Effector memory CD8-positive, alpha-beta T cell (primary cell): Measurements from ENCODE around the gene FEM1B.

Source experiments
- ATAC-seq: fragments of 150-1000 bp; cut with Tn5 transposase; replicated peaks from 2 replicates; pipeline ENCODE4 v1.10.0; 2021; ENCODE audit warnings: mild to moderate bottlenecking, moderate library complexity
- DNase-seq, 3 experiments: peaks; one replicate each; pipeline ENCODE4 v3.0.0; 2021
- H3K27ac Mint-ChIP-seq, 2 donors: one replicate each; pipeline ENCODE4 v1.8.0; 2022; ENCODE audit warnings: mild to moderate bottlenecking in 2 of 2, mixed read lengths in 2 of 2, moderate library complexity in 2 of 2
- H3K27me3 Mint-ChIP-seq, 2 donors: one replicate each; pipeline ENCODE4 v1.8.0; 2022; ENCODE audit warnings: mixed read lengths in 2 of 2
- H3K36me3 Mint-ChIP-seq: one replicate; pipeline ENCODE4 v1.8.0; 2022; ENCODE audit warnings: mild to moderate bottlenecking, moderate library complexity, mixed read lengths; ENCODE audit not compliant: insufficient read depth
- H3K4me1 Mint-ChIP-seq, 2 donors: one replicate each; pipeline ENCODE4 v1.8.0; 2022; ENCODE audit warnings: low read depth in 2 of 2, mixed read lengths in 2 of 2
- H3K4me3 Mint-ChIP-seq, 2 donors: one replicate each; pipeline ENCODE4 v1.8.0; 2022; ENCODE audit warnings: mild to moderate bottlenecking in 2 of 2, mixed read lengths in 2 of 2, moderate library complexity in 2 of 2
- H3K9me3 Mint-ChIP-seq, 2 donors: one replicate each; pipeline ENCODE4 v1.8.0; 2022; ENCODE audit warnings: mixed read lengths in 2 of 2

The FEM1B gene

DNA sequence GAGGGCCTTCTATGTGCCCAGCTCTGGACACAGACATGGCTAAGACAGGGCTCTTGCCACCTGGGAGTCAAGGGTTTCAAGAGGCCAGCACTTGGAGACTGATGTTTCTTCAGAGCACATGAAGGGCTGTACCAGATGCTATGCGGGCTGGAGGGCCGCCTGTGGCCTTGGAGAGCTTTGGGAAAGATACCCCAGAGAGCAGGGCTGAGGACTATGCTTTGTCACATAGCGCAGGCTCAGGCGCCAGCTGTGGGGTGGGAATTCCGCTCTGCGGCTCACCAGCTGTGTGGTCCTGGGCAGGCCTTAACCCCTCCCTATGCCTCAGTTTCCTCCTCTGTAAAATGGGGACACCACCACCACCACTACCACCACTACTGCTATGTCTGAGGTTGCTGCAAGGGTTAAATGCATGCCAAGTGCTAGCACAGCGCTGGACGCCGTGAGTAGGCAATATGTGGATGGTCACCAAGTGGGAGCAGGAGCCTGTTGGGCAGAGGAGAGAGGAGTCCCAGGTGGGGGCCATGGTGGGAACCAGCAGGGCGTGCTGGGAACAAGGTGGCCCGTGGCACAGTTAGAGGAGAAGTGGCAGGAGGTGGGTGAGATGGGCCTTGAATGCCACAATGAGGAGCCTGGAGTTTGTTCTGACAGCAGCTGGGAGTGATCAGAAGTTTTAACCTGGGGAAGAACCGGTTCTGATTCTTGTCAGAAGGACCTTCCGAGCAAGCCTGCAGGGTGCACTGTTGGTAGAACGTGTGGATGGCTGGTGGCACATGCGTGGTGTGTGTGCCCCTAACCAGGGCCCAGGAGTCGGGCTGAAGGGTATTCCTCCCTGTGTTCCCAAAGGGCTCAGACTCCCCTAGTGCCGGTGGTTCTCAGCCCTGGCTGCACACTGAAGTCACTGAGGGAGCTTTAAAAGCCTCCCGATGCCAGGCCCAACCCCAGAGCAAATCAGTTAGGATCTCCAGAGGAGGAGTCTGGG is 41.7 kb downstream of the FEM1B start:
- DNase-seq (no peak), ATAC-seq (no peak)
- Mint-ChIP-seq H3K4me1 (peaks cover 0 to 1% of the 10 kb centered on the region in 2 donors), H3K27me3 (peaks cover 52 to 59% of the 10 kb centered on the region in 2 donors), H3K36me3 (peaks cover 7% of the 10 kb centered on the region), H3K9me3 (no peaks in the 10 kb centered on the region), H3K4me3 (no peak overlapping the region), H3K27ac (no peak overlapping the region)

DNA sequence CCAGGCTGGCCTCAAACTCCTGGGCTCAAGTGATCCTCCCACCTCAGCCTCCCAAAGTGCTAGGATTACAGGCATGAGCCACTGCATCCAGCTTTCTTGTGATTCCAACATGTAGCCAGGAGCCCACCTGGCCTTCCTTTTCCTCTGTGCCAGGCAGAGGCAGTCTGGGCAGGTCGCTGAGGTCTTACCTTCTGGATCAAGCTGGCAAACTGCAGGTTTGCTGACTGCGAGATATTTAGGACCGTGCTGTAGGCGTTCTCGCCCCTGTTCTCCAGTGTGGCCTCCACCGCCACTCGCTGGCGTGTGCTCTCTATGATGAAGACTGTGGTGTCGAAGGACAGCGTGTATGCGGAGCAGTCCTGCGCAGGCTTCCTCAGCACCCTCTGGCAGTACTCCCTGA is 42.5 kb downstream of the FEM1B start:
- no peak for DNase-seq
- ATAC-seq = no peak
- Mint-ChIP-seq H3K4me3 (no peak overlapping the region), H3K9me3 (no peaks in the 10 kb centered on the region), H3K27ac (no peak overlapping the region), H3K36me3 (peaks cover 4% of the 10 kb centered on the region), H3K27me3 (peaks cover 49 to 59% of the 10 kb centered on the region in 2 donors), H3K4me1 (peaks cover 0 to 1% of the 10 kb centered on the region in 2 donors)

DNA sequence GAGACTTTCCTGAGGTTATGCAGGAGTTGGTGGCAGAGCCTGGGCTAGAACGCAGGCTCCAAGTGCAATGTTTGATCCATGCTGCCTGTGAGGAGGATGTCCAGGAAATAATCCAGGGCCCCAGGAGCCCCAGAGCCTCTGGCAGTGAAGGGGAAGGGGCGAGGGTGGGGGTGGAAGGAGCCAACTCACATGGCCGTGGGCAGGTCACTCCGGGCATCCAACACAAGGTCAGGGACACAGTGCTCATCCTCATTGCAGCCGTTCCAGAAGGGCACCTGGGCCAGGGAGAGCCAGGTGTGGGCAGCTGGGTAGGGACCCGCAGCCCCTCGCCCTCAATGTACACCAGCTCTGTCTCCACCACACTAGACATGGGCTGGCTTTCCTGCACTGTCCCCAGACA is 43.7 kb downstream of the FEM1B start:
- DNase-seq = no peak
- Mint-ChIP-seq H3K27me3 (peaks cover 49 to 56% of the 10 kb centered on the region in 2 donors), H3K36me3 (peaks cover 4% of the 10 kb centered on the region), H3K9me3 (no peaks in the 10 kb centered on the region), H3K4me1 (peaks cover 0 to 1% of the 10 kb centered on the region in 2 donors), H3K4me3 (no peak overlapping the region), H3K27ac (no peak overlapping the region)
- no peak for ATAC-seq

DNA sequence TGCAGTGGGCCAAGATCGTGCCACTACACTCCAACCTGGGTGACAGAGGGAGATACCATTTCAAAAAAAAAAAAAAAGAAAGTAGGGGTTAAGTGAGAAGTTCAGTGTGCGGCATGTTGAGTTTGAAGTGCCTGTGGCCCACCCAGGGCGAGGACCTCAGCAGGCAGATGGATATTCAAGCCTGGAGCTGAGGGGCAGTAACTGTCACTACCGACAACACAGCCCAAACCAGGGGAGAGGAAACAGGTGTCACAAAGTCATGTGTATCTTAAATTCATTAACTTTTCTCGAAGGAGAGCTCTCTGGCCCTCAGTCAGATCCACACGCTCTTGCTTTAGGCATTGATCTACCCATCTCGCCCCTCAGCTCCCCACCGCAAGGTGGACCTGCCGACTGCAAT is 45.3 kb downstream of the FEM1B start:
- Mint-ChIP-seq H3K27me3 (peaks cover 50 to 60% of the 10 kb centered on the region in 2 donors), H3K4me1 (peaks cover 0 to 4% of the 10 kb centered on the region in 2 donors), H3K36me3 (peaks cover 4% of the 10 kb centered on the region), H3K27ac (no peak overlapping the region), H3K9me3 (no peaks in the 10 kb centered on the region), H3K4me3 (no peak overlapping the region)
- ATAC-seq = no peak
- DNase-seq = no peak

DNA sequence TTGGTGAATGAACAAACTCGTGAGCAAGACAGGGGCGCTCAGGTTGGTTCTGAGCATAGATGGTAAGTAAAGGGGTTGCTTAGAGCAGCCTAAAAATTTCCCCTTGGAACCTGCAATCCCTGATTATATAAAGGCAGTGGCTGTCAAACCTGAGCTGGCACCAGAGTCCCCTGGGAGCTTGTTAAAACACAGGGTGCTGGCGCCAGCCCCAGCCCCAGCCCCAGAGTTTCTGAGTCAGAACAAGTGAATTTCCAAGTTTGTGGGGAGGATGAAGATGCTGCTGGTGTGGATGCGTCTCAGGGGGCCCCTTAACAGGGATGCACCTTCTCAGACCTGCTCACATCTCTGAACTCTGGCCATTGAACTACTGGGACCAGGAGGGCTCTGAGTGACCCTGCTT is 48.2 kb downstream of the FEM1B start:
- no peak for DNase-seq
- H3K27ac Mint-ChIP-seq = no peak overlapping the region
- H3K4me1 Mint-ChIP-seq = peaks cover 0 to 6% of the 10 kb centered on the region in 2 donors
- no peak overlapping the region for H3K4me3 Mint-ChIP-seq
- no peak for ATAC-seq
- H3K27me3 Mint-ChIP-seq = peaks cover 58 to 75% of the 10 kb centered on the region in 2 donors
- peaks cover 4% of the 10 kb centered on the region for H3K36me3 Mint-ChIP-seq
- no peaks in the 10 kb centered on the region for H3K9me3 Mint-ChIP-seq

DNA sequence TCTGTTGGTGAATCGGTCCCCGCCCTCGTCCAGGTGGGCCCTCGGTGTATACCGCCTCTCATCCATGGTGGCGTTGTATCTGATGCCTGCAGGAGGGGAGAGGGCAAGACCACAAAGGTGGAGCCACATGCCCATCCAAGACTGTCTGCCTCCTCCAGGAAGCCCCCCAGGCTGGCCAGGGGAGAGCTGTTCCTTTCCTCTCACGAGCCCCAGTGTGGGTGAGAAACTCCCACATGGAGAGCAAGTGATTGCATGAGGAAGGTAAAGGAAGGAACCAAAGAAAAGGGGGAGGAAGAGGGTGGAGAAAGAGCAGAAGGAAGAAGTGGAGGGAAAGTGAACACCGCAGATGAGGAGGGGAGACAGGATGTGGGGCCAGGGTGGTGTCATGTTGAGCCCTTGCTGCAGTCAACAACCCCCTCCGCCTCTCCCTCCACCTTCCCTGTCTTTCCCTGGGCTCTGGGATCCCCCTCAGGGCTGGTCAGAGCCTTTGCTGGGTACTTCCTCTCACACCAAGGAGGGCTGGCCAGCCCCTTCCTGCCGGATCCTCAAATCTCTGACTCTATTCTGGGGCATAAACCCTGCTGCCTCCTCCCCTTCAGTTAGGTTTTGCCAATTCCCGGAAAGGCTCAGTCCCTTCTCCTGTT is 49.3 kb downstream of the FEM1B start:
- no peak overlapping the region for H3K27ac Mint-ChIP-seq
- H3K27me3 Mint-ChIP-seq = peaks cover 61 to 80% of the 10 kb centered on the region in 2 donors

DNA sequence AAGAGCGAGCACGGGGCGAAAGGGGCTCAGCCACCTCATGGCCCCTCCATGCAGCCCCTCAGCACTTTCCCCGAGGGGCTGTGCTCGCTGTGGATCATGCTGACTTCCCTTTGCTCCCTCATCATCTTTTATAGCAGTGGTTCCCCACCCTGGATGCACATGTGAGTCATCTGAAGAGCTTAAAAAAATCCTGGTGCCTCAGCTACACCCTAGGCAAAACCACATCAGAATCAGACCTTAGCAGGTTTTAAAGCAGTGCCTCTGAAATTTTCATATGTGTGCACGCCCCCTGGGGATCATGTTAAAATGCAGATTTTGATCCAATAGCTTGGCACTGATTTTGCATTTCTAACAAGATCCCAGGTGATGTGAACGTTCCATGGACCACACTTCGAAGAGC is 50.9 kb downstream of the FEM1B start:
- H3K9me3 Mint-ChIP-seq = no peaks in the 10 kb centered on the region
- H3K36me3 Mint-ChIP-seq = peaks cover 4% of the 10 kb centered on the region
- peaks cover 58 to 90% of the 10 kb centered on the region in 2 donors for H3K27me3 Mint-ChIP-seq
- no peak for ATAC-seq
- no peak for DNase-seq
- H3K27ac Mint-ChIP-seq = no peak overlapping the region
- no peak overlapping the region for H3K4me3 Mint-ChIP-seq
- H3K4me1 Mint-ChIP-seq = peaks cover 0 to 6% of the 10 kb centered on the region in 2 donors

More for the DNA sequence above, 49.3 kb downstream of the FEM1B start:
- peaks cover 0 to 6% of the 10 kb centered on the region in 2 donors for H3K4me1 Mint-ChIP-seq
- no peak for DNase-seq
- H3K36me3 Mint-ChIP-seq = peaks cover 4% of the 10 kb centered on the region
- H3K9me3 Mint-ChIP-seq = no peaks in the 10 kb centered on the region
- no peak for ATAC-seq
- no peak overlapping the region for H3K4me3 Mint-ChIP-seq

DNA sequence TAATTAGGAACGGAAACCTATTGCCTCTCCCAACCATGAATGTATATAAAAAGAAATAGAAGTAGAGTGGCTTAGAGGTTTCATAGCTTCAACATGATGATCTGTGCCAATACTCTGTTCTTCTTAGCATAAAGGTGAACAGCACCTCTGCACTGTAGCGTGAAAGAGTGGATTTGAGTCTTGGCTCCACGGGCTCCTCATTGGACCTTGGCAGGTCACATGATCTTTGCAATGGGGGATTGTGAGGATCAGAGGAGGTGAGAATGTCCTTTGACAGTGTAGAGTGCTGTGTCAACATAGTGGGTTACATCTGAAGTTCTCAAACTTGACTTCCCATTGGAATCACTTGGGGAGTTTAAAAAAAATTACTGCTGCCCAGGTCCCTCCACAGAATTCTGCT is 51.4 kb downstream of the FEM1B start:
- ATAC-seq = no peak
- Mint-ChIP-seq H3K27ac (no peak overlapping the region), H3K4me1 (peaks cover 0 to 6% of the 10 kb centered on the region in 2 donors), H3K9me3 (no peaks in the 10 kb centered on the region), H3K27me3 (peaks cover 57 to 90% of the 10 kb centered on the region in 2 donors), H3K4me3 (no peak overlapping the region), H3K36me3 (peaks cover under 1% of the 10 kb centered on the region)
- no peak for DNase-seq

DNA sequence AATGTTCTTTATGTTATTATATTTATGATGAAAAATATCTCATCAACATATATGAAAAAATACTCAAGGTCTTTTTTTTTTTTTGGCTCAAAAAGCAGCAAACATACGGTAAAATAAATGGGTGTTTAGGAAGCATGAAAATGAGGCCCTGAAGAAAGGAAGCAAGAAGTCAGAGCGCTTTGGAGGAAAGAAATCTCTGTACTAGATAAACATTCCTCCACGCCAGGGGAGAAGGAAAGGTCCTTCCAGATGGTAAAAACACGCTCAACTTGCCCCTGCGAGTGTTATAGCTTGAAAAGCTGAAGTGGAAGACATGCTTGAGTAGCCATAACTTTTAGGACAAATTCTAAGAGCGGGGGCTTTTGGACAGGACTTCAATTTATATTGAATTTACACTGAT is 52.9 kb downstream of the FEM1B start:
- Mint-ChIP-seq H3K4me1 (peaks cover 0 to 6% of the 10 kb centered on the region in 2 donors), H3K27me3 (peaks cover 53 to 90% of the 10 kb centered on the region in 2 donors), H3K9me3 (no peaks in the 10 kb centered on the region), H3K4me3 (no peak overlapping the region), H3K27ac (no peak overlapping the region), H3K36me3 (no peaks in the 10 kb centered on the region)
- DNase-seq (no peak), ATAC-seq (no peak)

DNA sequence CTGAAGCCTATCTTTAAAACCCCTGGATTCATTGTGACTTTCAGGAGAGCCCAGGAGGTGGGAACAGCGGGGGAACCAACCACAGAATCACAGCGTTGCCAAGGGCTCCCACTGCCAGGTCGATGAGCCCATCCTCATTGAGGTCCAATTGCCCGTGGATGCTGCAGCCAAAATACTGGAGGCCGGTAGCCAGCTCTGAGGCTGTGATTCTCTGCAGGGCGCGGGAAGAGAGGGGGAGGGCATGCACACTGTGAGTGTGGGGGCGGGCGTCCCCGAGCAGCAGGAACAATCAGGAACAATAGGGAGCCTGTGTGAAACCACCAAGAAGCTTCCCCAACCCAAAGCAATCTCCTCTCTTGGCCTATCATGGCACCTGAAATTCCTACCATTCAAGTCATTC is 53.4 kb downstream of the FEM1B start:
- H3K36me3 Mint-ChIP-seq = no peaks in the 10 kb centered on the region
- H3K27ac Mint-ChIP-seq = no peak overlapping the region
- no peak for ATAC-seq
- H3K27me3 Mint-ChIP-seq = peaks cover 53 to 92% of the 10 kb centered on the region in 2 donors
- no peaks in the 10 kb centered on the region for H3K9me3 Mint-ChIP-seq
- no peak overlapping the region for H3K4me3 Mint-ChIP-seq
- H3K4me1 Mint-ChIP-seq = peaks cover 0 to 6% of the 10 kb centered on the region in 2 donors
- DNase-seq = no peak

DNA sequence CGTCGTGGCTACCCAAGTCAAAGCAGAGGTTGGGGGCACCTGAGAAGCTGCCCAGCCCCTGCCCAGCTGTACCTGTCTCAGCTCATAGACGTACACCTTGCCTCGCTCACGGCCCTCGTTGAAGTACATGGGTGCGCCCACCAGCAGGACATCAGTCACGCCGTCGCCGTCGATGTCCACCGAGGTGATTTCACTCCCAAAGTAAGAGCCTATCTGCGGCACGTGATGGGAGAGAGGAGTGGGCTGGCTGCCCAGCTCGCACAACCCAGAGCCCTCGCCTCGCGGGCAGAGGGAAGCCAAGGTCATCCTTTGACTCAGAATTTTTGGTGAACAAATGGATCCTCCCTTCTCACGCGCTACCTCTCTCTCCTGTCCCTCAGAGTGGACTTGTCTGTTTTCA is 54.7 kb downstream of the FEM1B start:
- Mint-ChIP-seq H3K27me3 (peaks cover 41 to 79% of the 10 kb centered on the region in 2 donors), H3K4me3 (no peak overlapping the region), H3K4me1 (peaks cover 0 to 3% of the 10 kb centered on the region in 2 donors), H3K36me3 (no peaks in the 10 kb centered on the region), H3K27ac (no peak overlapping the region), H3K9me3 (no peaks in the 10 kb centered on the region)
- ATAC-seq (no peak), DNase-seq (no peak)

DNA sequence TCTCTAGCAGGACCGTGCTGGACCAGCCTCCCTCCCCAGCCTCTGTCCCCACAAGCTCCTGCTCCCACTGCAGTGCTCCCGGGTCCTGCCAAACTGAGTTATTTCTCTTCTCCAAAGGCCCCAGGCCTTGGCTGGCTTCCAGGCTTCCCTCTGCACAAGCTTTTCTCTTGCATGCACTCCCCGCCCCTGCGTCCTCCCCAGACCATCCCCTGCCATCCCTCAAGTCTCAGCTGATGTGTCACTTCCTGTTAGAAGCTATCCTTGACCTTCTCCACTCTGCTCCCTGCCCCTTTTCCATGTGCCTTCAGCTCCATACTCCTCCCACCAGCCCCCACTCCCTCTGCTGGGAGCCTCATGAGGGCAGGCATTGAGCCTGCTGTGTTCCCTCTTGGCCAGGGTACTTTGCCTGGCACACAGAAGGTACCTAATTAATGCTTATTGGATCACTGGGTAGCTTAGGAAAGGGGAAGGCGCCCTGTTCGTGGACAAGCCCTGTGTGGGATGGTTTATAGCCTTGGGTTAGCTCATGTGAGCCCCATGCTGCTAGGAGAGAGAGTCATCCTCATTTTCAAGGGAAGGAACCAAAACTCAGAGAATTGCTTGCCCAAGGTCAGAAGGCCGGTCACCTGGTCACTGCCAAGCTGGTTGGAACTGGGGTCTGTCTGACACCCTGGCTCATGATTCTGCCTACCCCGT is 56.4 kb downstream of the FEM1B start:
- DNase-seq (no peak), ATAC-seq (no peak)
- Mint-ChIP-seq H3K9me3 (no peaks in the 10 kb centered on the region), H3K4me3 (no peak overlapping the region), H3K4me1 (no peaks in the 10 kb centered on the region), H3K27me3 (peaks cover 36 to 77% of the 10 kb centered on the region in 2 donors), H3K36me3 (no peaks in the 10 kb centered on the region), H3K27ac (no peak overlapping the region)

DNA sequence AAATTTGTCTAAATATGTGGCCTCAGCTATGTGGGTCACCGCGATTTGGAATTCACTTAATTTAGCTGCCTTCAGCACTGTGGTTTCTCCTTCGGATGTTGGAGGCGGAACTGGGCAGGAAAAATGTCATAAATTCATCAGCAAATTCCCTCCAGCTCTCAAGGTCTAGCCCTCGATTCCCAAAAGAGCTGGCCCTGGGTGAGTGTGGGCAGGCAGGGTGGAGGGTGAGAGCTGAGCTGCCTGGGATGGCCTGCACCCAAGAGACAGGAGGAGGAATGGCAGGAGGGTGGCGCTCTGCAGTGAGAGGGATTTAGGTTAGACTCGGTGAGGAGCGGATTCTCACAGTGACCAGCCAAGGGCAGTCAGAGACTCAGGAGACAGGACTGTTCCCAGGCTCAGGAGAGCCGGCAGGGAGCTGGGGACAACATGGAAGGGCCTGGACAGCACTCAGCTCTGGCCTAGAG is 57.1 kb downstream of the FEM1B start:
- DNase-seq (no peak), ATAC-seq (no peak)
- H3K9me3 Mint-ChIP-seq = no peaks in the 10 kb centered on the region
- no peaks in the 10 kb centered on the region for H3K36me3 Mint-ChIP-seq
- H3K27me3 Mint-ChIP-seq = peaks cover 36 to 73% of the 10 kb centered on the region in 2 donors
- no peaks in the 10 kb centered on the region for H3K4me1 Mint-ChIP-seq
- H3K27ac Mint-ChIP-seq = no peak overlapping the region
- no peak overlapping the region for H3K4me3 Mint-ChIP-seq
